K562 (cell line): ENCODE results near the gene TLR5. TPM values are rescaled to one million over a fixed set of nuclear protein-coding genes. Genes with fewer than 3 reads are reported as not detected.
A peak's percentile ranks its signal among the peaks of the same experiment; 100 is the strongest.

Experiments used
- ATAC-seq: fragments of 200-7000 bp; cut with Tn5 transposase; 3 replicates; pipeline ENCODE4 v1.9.1; 2020; ENCODE audit warnings: moderate library complexity
- BruUV-seq: library from RNA; stranded (reverse); fragments of 400-500 nt; replicated peaks from 2 replicates; lab custom pipeline; 2021; lab: Mats Ljungman, UMichigan
- CTCF ChIA-PET: fragments of 300-600 bp; formaldehyde crosslinking; extraction: SDS; loops from one replicate; lab custom pipeline; 2021; ENCODE audit warnings: low intra/inter-chr PET ratio; lab: Yijun Ruan, JAX
- POLR2A ChIA-PET: fragments of 300-600, 350-650 bp; sonication (Branson Sonifier 250); formaldehyde crosslinking; extraction: SDS; loops from one replicate; lab custom pipeline; 2021; ENCODE audit warnings: antibody characterized with exemption, inconsistent platforms; lab: Yijun Ruan, JAX
- DNase-seq, 4 experiments: peaks; one replicate each; pipeline versions ENCODE4 v3.0.0 to v3.0.0-alpha.2; 2011 to 2018; ENCODE audit warnings: low spot score in 3 of 4, mixed read lengths in 3 of 4; ENCODE audit errors: extremely low read depth in 1 of 4
- FAIRE-seq: peaks from 2 replicates; lab custom pipeline; 2011; peaks lifted over from hg19 to GRCh38; lab: Jason Lieb, UNC
- H2AFZ ChIP-seq: 2 replicates; pipeline ENCODE4 v1.6.0; 2011; ENCODE audit warnings: low read depth, low read length, control low read depth, inconsistent platforms
- H3K27ac ChIP-seq: fragments of 200-600 bp; 3 replicates; pipeline ENCODE4 v1.8.0; 2011; ENCODE audit warnings: low read depth, mild to moderate bottlenecking, control low read depth, inconsistent platforms, low read length, moderate library complexity, mixed read lengths; ENCODE audit errors: extremely low read depth
- H3K27me3 ChIP-seq, 2 experiments: fragments of 300-600 bp in 1 of 2; 2 replicates in 1 of 2; 3 replicates in 1 of 2; pipeline versions ENCODE4 v1.6.0 to v1.8.0; 2011; ENCODE audit warnings: inconsistent platforms in 2 of 2, low read length in 2 of 2, mild to moderate bottlenecking in 1 of 2, mixed read lengths in 1 of 2, moderate library complexity in 1 of 2; ENCODE audit not compliant: control insufficient read depth in 2 of 2, insufficient read depth in 2 of 2
- H3K36me3 ChIP-seq: fragments of 300-600 bp; 3 replicates; pipeline ENCODE4 v1.8.0; 2011; ENCODE audit warnings: mild to moderate bottlenecking, low read length, inconsistent platforms; ENCODE audit not compliant: control insufficient read depth, insufficient read depth
- H3K4me1 ChIP-seq, 2 experiments: fragments of 200-600 bp in 1 of 2; replicated peaks in 1 of 2; 2 replicates in 1 of 2; 3 replicates in 1 of 2; pipeline versions ENCODE4 v1.5.1 to v1.8.0; 2011; ENCODE audit warnings: inconsistent platforms in 2 of 2, low read length in 2 of 2, mild to moderate bottlenecking in 1 of 2, mixed read lengths in 1 of 2, moderate library complexity in 1 of 2; ENCODE audit not compliant: control insufficient read depth in 2 of 2, insufficient read depth in 2 of 2
- H3K4me2 ChIP-seq: 2 replicates; pipeline ENCODE4 v1.6.1; 2011; ENCODE audit warnings: low read length, control low read depth, inconsistent platforms, mixed read lengths; ENCODE audit not compliant: insufficient read depth
- H3K4me3 ChIP-seq: fragments of 200-600 bp; sonication (generic), shearing (Covaris generic); 2 replicates; pipeline ENCODE4 v1.5.1; 2016; ENCODE audit warnings: control low read depth, inconsistent platforms
- H3K79me2 ChIP-seq: fragments of 200-600 bp; 3 replicates; pipeline ENCODE4 v1.8.0; 2011; ENCODE audit warnings: low read length, inconsistent platforms; ENCODE audit not compliant: control insufficient read depth, insufficient read depth
- H3K9ac ChIP-seq, 2 experiments: 2 replicates each; pipeline versions ENCODE4 v1.6.0 to v1.6.1; 2011; ENCODE audit warnings: low read depth in 2 of 2, low read length in 2 of 2, control low read depth in 1 of 2, inconsistent platforms in 1 of 2, mild to moderate bottlenecking in 1 of 2, mixed read lengths in 1 of 2; ENCODE audit not compliant: insufficient read depth in 1 of 2
- H3K9me1 ChIP-seq: one replicate; pipeline ENCODE4 v1.6.0; 2011; ENCODE audit warnings: inconsistent platforms, mild to moderate bottlenecking, low read length, moderate library complexity; ENCODE audit not compliant: control insufficient read depth, insufficient read depth
- H3K9me3 ChIP-seq: replicated peaks from 2 replicates; pipeline ENCODE4 v1.5.1; 2011; ENCODE audit warnings: low read depth, low read length, inconsistent platforms; ENCODE audit not compliant: control insufficient read depth, insufficient read depth
- H4K20me1 ChIP-seq: replicated peaks from 2 replicates; pipeline ENCODE4 v1.6.1; 2011; ENCODE audit warnings: low read length, inconsistent platforms, mixed read lengths; ENCODE audit not compliant: control insufficient read depth, insufficient read depth
- ARID1B ChIP-seq: fragments of 450-650 bp; IDR thresholded peaks from 2 replicates; pipeline ENCODE4 v1.6.1; 2016; ENCODE audit warnings: antibody characterized with exemption, mild to moderate bottlenecking, inconsistent platforms
- CC2D1A ChIP-seq: fragments of 450-650 bp; IDR thresholded peaks from 2 replicates; pipeline ENCODE4 v1.6.1; 2017; ENCODE audit warnings: mild to moderate bottlenecking
- CHD2 ChIP-seq: IDR thresholded peaks from 2 replicates; pipeline ENCODE4 v1.6.1; 2011; ENCODE audit warnings: low read depth, low read length
- EGR1 ChIP-seq: fragments of 450-650 bp; conservative IDR thresholded peaks from 2 replicates; pipeline ENCODE4 v1.6.1; 2017; ENCODE audit warnings: mild to moderate bottlenecking
- ETV6 ChIP-seq, 3 experiments: fragments of 150-350 bp in 1 of 3; sonication (generic) in 1 of 3; formaldehyde crosslinking in 1 of 3; IDR thresholded peaks; 2 replicates each; pipeline versions ENCODE4 v1.6.1 to v1.8.0; 2014 to 2022; ENCODE audit warnings: borderline replicate concordance in 2 of 3, low read depth in 2 of 3, antibody characterized with exemption in 1 of 3, low read length in 1 of 3, mild to moderate bottlenecking in 1 of 3, missing genetic modification reagents in 1 of 3
- FOSL1 ChIP-seq: fragments of 200-800 bp; sonication (Bioruptor generic); conservative IDR thresholded peaks from 2 replicates; pipeline ENCODE4 v1.6.1; 2016; ENCODE audit warnings: missing genetic modification characterization, missing compliant biosample characterization
- JUND ChIP-seq, 2 experiments: IDR thresholded peaks; 2 replicates in 1 of 2; 3 replicates in 1 of 2; pipeline ENCODE4 v1.6.1; 2011; ENCODE audit warnings: borderline replicate concordance in 2 of 2, low read depth in 2 of 2, low read length in 2 of 2, improper control_type of control experiment in 1 of 2, missing biosample characterization in 1 of 2, missing genetic modification characterization in 1 of 2, missing genetic modification reagents in 1 of 2
- PML ChIP-seq: IDR thresholded peaks from 2 replicates; pipeline ENCODE4 v1.6.1; 2012; ENCODE audit warnings: low read length, inconsistent platforms
- SOX6 ChIP-seq: fragments of 450-650 bp; IDR thresholded peaks from 2 replicates; pipeline ENCODE4 v1.6.1; 2014; ENCODE audit warnings: mild to moderate bottlenecking
- ZNF23 ChIP-seq: fragments of 250-450 bp; sonication (Bioruptor Pico); IDR thresholded peaks from 2 replicates; pipeline ENCODE4 v1.4.0; 2020; ENCODE audit warnings: mild to moderate bottlenecking
- ZNF3 ChIP-seq: fragments of 250-450 bp; sonication (Bioruptor Pico); IDR thresholded peaks from 2 replicates; pipeline ENCODE4 v1.5.0; 2021; ENCODE audit warnings: mild to moderate bottlenecking, moderate library complexity
- ZNF41 ChIP-seq: fragments of 250-450 bp; sonication (Bioruptor Pico); conservative IDR thresholded peaks from 2 replicates; pipeline ENCODE4 v1.4.0; 2020; ENCODE audit warnings: mild to moderate bottlenecking
- WGBS: fragments of 100-300 bp; shearing (Covaris generic); methylation state at CpG from one replicate; pipeline ENCODE4 v1.1.6; 2016; ENCODE audit warnings: low coverage, mixed read lengths; ENCODE audit not compliant: insufficient coverage; ENCODE audit errors: missing lambda C conversion rate; 5-methylcytosine and 5-hydroxymethylcytosine counted together
- in situ Hi-C: fragments of 300-500 bp; cut with MboI; formaldehyde crosslinking; loops from 4 replicates; pipeline ENCODE4 v1.15.0; 2018; ENCODE audit warnings: inconsistent platforms, mixed read lengths
- intact Hi-C: fragments of 100-400 bp; cut with micrococcal nuclease; formaldehyde crosslinking; loops from 2 replicates; pipeline ENCODE4 v1.14.2; 2022
- polyA plus RNA-seq, 8 experiments: library from polyadenylated mRNA; depleted of rRNA in 4 of 8; stranded (reverse) in 5 of 8; unstranded in 3 of 8; fragments of >200 nt; fragmentation: Nextera tagmentation in 2 of 8; fragmentation: Illumina TruSeq in 1 of 8; extraction: Ambion mirVana in 2 of 8; extraction: Trizol in 1 of 8; gene quantifications; 2 replicates each; pipeline versions ENCODE4 v1.2.1 to v1.2.3, GENCODE V29; 2011 to 2014; ENCODE audit warnings: inconsistent platforms in 1 of 8, missing spikeins in 1 of 8
- total RNA-seq, 7 experiments: library from RNA; depleted of rRNA in 6 of 7; stranded (reverse); fragments of >200 nt in 6 of 7; fragmentation: Illumina TruSeq in 2 of 7; extraction: Trizol in 2 of 7; gene quantifications; 2 replicates each; pipeline versions ENCODE4 v1.2.1 to v1.2.3, GENCODE V29; 2011 to 2021; ENCODE audit warnings: low replicate concordance in 1 of 7
- TF ChIP-seq, protein P1 (sequence below), 2 experiments: fragments of 450-650 bp in 1 of 2; sonication (generic) in 1 of 2; formaldehyde crosslinking in 1 of 2; IDR thresholded peaks in 1 of 2; conservative IDR thresholded peaks in 1 of 2; 2 replicates each; pipeline versions ENCODE4 v1.6.1 to v1.8.1; 2016 to 2023; ENCODE audit warnings: mild to moderate bottlenecking in 2 of 2, moderate library complexity in 2 of 2, inconsistent platforms in 1 of 2, missing genetic modification reagents in 1 of 2

Gene TLR5
- total and polyA plus RNA-seq, 9 of the 15 experiments (the other 6 are each of a cell fraction or from before 2014, with no cell fraction given): 0.93 to 7.4 (median 1.9) TPM

DNA sequence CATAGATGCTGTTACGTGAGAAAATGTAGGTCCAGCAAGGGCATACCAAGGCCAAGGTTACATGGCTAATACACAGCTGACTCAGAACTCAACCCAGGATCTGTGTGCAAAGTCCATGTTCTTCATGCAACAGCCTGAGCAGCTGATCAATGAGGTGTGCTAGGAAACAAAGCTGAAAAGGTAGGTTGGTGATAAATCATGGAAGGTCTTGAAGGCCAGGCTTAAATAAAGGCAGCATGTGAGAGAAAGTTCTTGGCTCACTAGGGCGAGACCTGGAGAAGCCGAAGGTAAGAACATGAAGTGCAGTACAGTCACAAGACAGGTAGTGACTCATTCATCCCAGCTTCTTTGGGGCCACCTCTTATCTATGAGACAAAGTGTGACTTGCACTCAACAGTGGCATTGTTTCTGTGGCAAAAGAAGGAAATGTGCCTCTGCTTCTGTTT, 33.4 kb downstream of the TLR5 start:
- no peaks in the 10 kb centered on the region for H4K20me1 ChIP-seq
- ChIA-PET POLR2A (interaction anchor here (0.8 kb wide), 1 partner anchor 11 kb away, joined by 5 read pairs; no protein-coding TSS in a partner anchor), CTCF (no interaction called here)
- H2AFZ ChIP-seq: no peak overlapping the region
- BruUV-seq: no TSS peak
- TF ChIP-seq PML (no peak), CC2D1A (no peak), ZNF23 (CRISPR knock-in tag) (no peak), JUND (IDR thresholded peaks at IDR 0.05; ENCODE audit: borderline replicate concordance, low read depth, low read length) (no peak; the same call in 1 of the 2 replicates), JUND (tag; IDR thresholded peaks at IDR 0.05; ENCODE audit: borderline replicate concordance, low read depth, low read length) (peak; percentile 62; the same call in 2 of the 3 replicates), SOX6 (peak; percentile 60; the same call in 1 of the 2 replicates), CHD2 (no peak), FOSL1 (tag) (peak; percentile 88), ZNF41 (CRISPR knock-in tag) (no peak), ETV6 (IDR thresholded peaks at IDR 0.05; ENCODE audit: borderline replicate concordance in 1 of 2, low read depth in 2 of 2, low read length in 1 of 2) (no peak), ETV6 (CRISPR knock-in tag; IDR thresholded peaks at IDR 0.05; ENCODE audit: borderline replicate concordance) (no peak), EGR1 (no peak), ZNF3 (CRISPR knock-in tag) (no peak), ARID1B (peak; percentile 24; the same call in 1 of the 2 replicates)
- TF ChIP-seq, protein P1, sequence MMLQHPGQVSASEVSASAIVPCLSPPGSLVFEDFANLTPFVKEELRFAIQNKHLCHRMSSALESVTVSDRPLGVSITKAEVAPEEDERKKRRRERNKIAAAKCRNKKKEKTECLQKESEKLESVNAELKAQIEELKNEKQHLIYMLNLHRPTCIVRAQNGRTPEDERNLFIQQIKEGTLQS (IDR thresholded peaks at IDR 0.05): peak; percentile 25; the same call in 1 of the 2 replicates
- TF ChIP-seq, protein P1 (CRISPR knock-in tag; conservative IDR thresholded peaks at IDR 0.05): no peak
- no peaks in the 10 kb centered on the region for H3K4me1 ChIP-seq
- peaks cover 31 to 42% of the 10 kb centered on the region in 2 experiments for H3K27me3 ChIP-seq
- H3K27ac ChIP-seq: no peak overlapping the region
- H3K4me3 ChIP-seq: no peak overlapping the region
- intact Hi-C loops (no loop called here), in situ Hi-C loops (no loop called here)
- DNase-seq (peak in 1 of 4 experiments; percentile 16), FAIRE-seq (no peak), ATAC-seq (no peak; the same call in 2 of the 3 replicates)
- WGBS: 0% methylated on average over 3 of the region's 3 CpGs
- H3K36me3 ChIP-seq: no peaks in the 10 kb centered on the region
- no peak overlapping the region for H3K9ac ChIP-seq
- no peak overlapping the region for H3K4me2 ChIP-seq
- no peaks in the 10 kb centered on the region for H3K9me3 ChIP-seq
- no peaks in the 10 kb centered on the region for H3K9me1 ChIP-seq
- no peaks in the 10 kb centered on the region for H3K79me2 ChIP-seq
